ENCODE results near the gene TMEM187.

TMEM187 gene

GRCh38 chrX:153934762-153935325 is 37.7 kb upstream of the TMEM187 start, which contains the start of gene NAA10:
Gene NAA10 (minus strand): TSS chrX:153935037. CDS start chrX:153934904, 133 bp downstream.
- peak; percentile 75 for DNase-seq (ENCODE audit: low spot score)

GRCh38 chrX:153935326-153935851 is 37.2 kb upstream of the TMEM187 start:
- DNase-seq (ENCODE audit: low spot score), result no peak

GRCh38 chrX:153937056-153937455 is 35.5 kb upstream of the TMEM187 start:
- no peak for DNase-seq (ENCODE audit: low spot score)

GRCh38 chrX:153938226-153938786 is 34.2 kb upstream of the TMEM187 start:
- no peak for DNase-seq (ENCODE audit: low spot score)

- no peak for DNase-seq (ENCODE audit: low spot score)
Measured at GRCh38 chrX:153939573-153939972, 33.0 kb upstream of the TMEM187 start.

GRCh38 chrX:153941336-153942252 is 31.0 kb upstream of the TMEM187 start:
- DNase-seq (ENCODE audit: low spot score), result no peak

- DNase-seq (ENCODE audit: low spot score), result peak; percentile 73
Measured at GRCh38 chrX:153944140-153944799, 28.3 kb upstream of the TMEM187 start, which contains the start of gene RENBP. Gene RENBP (minus strand): TSS chrX:153944643. CDS start chrX:153944610, 33 bp downstream.

GRCh38 chrX:153944800-153945150 is 27.8 kb upstream of the TMEM187 start:
- DNase-seq (ENCODE audit: low spot score), result no peak

GRCh38 chrX:153945956-153946943 is 26.3 kb upstream of the TMEM187 start:
- no peak for DNase-seq (ENCODE audit: low spot score)

GRCh38 chrX:153947009-153947769 is 25.4 kb upstream of the TMEM187 start:
- DNase-seq (ENCODE audit: low spot score), result peak; percentile 78

- no peak for DNase-seq (ENCODE audit: low spot score)
Measured at GRCh38 chrX:153948002-153948466, 24.5 kb upstream of the TMEM187 start.

- DNase-seq (ENCODE audit: low spot score), result no peak
Measured at GRCh38 chrX:153948847-153949805, 23.4 kb upstream of the TMEM187 start.

- no peak for DNase-seq (ENCODE audit: low spot score)
Measured at GRCh38 chrX:153950127-153950526, 22.4 kb upstream of the TMEM187 start.

GRCh38 chrX:153951683-153952372 is 20.7 kb upstream of the TMEM187 start:
- DNase-seq (ENCODE audit: low spot score), result no peak

- no peak for DNase-seq (ENCODE audit: low spot score)
Measured at GRCh38 chrX:153952373-153953026, 20.1 kb upstream of the TMEM187 start.

GRCh38 chrX:153953342-153953830 is 19.2 kb upstream of the TMEM187 start:
- DNase-seq (ENCODE audit: low spot score), result peak; percentile 80

- DNase-seq (ENCODE audit: low spot score), result no peak
Measured at GRCh38 chrX:153953892-153954557, 18.5 kb upstream of the TMEM187 start.
